DND-41 (cell line): ENCODE data around the gene IL3.

ENCODE experiments used
- ATAC-seq: fragments of 200-7000 bp; cut with Tn5 transposase; 3 replicates; pipeline ENCODE4 v1.9.1; 2021; ENCODE audit warnings: low read depth; ENCODE audit not compliant: insufficient read depth
- DNase-seq: peaks from one replicate; pipeline ENCODE4 v3.0.0-alpha.2; 2020
- H2AFZ ChIP-seq: 2 replicates; pipeline ENCODE4 v1.6.0; 2012; ENCODE audit warnings: low read depth, low read length
- H3K27ac ChIP-seq: 2 replicates; pipeline ENCODE4 v1.5.1; 2012; ENCODE audit warnings: low read length, inconsistent platforms
- H3K27me3 ChIP-seq: fragments of 200-600 bp; sonication (generic); 2 replicates; pipeline ENCODE4 v1.6.0; 2012; ENCODE audit warnings: low read length, mild to moderate bottlenecking, inconsistent platforms; ENCODE audit not compliant: insufficient read depth, poor library complexity
- H3K36me3 ChIP-seq: 2 replicates; pipeline ENCODE4 v1.5.1; 2012; ENCODE audit warnings: low read length, inconsistent platforms; ENCODE audit not compliant: insufficient read depth
- H3K4me1 ChIP-seq: 2 replicates; pipeline ENCODE4 v1.5.1; 2012; ENCODE audit warnings: mild to moderate bottlenecking, low read length; ENCODE audit not compliant: insufficient read depth
- H3K4me2 ChIP-seq: 2 replicates; pipeline ENCODE4 v1.6.0; 2012; ENCODE audit warnings: mild to moderate bottlenecking, moderate library complexity, low read length, inconsistent platforms; ENCODE audit not compliant: insufficient read depth
- H3K4me3 ChIP-seq, 2 experiments: fragments of 200-600 bp in 1 of 2; shearing (Covaris generic) in 1 of 2; 2 replicates each; pipeline ENCODE4 v1.5.1; 2012 to 2016; ENCODE audit warnings: inconsistent platforms in 2 of 2, low read length in 2 of 2, mild to moderate bottlenecking in 2 of 2, low read depth in 1 of 2, moderate library complexity in 1 of 2
- H3K79me2 ChIP-seq: 2 replicates; pipeline ENCODE4 v1.6.0; 2012; ENCODE audit warnings: low read length, inconsistent platforms; ENCODE audit not compliant: insufficient read depth
- H3K9ac ChIP-seq: 2 replicates; pipeline ENCODE4 v1.6.0; 2012; ENCODE audit warnings: low read depth, mild to moderate bottlenecking, inconsistent platforms, low read length, moderate library complexity
- H3K9me3 ChIP-seq: 2 replicates; pipeline ENCODE4 v1.5.1; 2012; ENCODE audit warnings: low read length, moderate library complexity, mild to moderate bottlenecking, inconsistent platforms; ENCODE audit not compliant: insufficient read depth, severe bottlenecking
- H4K20me1 ChIP-seq: 2 replicates; pipeline ENCODE4 v1.6.0; 2012; ENCODE audit warnings: low read length; ENCODE audit not compliant: insufficient read depth
- EZH2 ChIP-seq: IDR thresholded peaks from 3 replicates; pipeline ENCODE4 v1.6.1; 2012; ENCODE audit warnings: borderline replicate concordance, low read depth, mild to moderate bottlenecking, moderate library complexity, low read length, inconsistent platforms; ENCODE audit not compliant: severe bottlenecking
- TF ChIP-seq, protein P1 (sequence below): IDR thresholded peaks from 2 replicates; pipeline ENCODE4 v1.5.1; 2012; ENCODE audit warnings: borderline replicate concordance, low read length, moderate library complexity, mild to moderate bottlenecking; ENCODE audit not compliant: poor library complexity, severe bottlenecking; ENCODE audit errors: extremely low read depth

Gene IL3, protein sequence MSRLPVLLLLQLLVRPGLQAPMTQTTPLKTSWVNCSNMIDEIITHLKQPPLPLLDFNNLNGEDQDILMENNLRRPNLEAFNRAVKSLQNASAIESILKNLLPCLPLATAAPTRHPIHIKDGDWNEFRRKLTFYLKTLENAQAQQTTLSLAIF

DNA sequence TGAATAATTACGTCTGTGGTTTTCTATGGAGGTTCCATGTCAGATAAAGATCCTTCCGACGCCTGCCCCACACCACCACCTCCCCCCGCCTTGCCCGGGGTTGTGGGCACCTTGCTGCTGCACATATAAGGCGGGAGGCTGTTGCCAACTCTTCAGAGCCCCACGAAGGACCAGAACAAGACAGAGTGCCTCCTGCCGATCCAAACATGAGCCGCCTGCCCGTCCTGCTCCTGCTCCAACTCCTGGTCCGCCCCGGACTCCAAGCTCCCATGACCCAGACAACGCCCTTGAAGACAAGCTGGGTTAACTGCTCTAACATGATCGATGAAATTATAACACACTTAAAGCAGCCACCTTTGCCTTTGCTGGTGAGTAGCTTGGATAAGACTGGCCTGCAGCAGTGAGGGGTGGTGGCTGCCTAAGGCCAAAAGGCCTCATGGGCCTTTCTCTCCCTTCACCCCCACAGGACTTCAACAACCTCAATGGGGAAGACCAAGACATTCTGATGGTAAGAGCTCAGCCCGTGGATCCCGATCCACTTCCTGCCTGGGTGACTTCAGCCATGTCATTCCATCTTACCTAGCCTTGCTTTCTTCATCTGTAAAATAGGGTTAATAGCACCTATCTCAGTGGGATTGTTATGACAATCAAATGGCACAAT, at the start of gene IL3:
Gene IL3 (plus strand): TSS at position 155 of the 661 bp plus-strand sequence. CDS start 52 bp downstream, at position 207.
- no peak within 1 kb of the TSS for H3K27ac ChIP-seq
- no peaks in the 10 kb centered on the region for H3K27me3 ChIP-seq
- H2AFZ ChIP-seq = no peak within 1 kb of the TSS
- H3K79me2 ChIP-seq = no peaks in the 10 kb centered on the region
- no peak for ATAC-seq
- H3K4me2 ChIP-seq = no peak within 1 kb of the TSS
- no peaks in the 10 kb centered on the region for H3K36me3 ChIP-seq
- peaks cover 11% of the 10 kb centered on the region; the same call in 1 of the 2 replicates for H4K20me1 ChIP-seq
- no peaks in the 10 kb centered on the region for H3K4me1 ChIP-seq
- no peak for DNase-seq
- TF ChIP-seq, protein P1, sequence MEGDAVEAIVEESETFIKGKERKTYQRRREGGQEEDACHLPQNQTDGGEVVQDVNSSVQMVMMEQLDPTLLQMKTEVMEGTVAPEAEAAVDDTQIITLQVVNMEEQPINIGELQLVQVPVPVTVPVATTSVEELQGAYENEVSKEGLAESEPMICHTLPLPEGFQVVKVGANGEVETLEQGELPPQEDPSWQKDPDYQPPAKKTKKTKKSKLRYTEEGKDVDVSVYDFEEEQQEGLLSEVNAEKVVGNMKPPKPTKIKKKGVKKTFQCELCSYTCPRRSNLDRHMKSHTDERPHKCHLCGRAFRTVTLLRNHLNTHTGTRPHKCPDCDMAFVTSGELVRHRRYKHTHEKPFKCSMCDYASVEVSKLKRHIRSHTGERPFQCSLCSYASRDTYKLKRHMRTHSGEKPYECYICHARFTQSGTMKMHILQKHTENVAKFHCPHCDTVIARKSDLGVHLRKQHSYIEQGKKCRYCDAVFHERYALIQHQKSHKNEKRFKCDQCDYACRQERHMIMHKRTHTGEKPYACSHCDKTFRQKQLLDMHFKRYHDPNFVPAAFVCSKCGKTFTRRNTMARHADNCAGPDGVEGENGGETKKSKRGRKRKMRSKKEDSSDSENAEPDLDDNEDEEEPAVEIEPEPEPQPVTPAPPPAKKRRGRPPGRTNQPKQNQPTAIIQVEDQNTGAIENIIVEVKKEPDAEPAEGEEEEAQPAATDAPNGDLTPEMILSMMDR = no peak
- no peak for TF ChIP-seq EZH2
- no peak within 1 kb of the TSS for H3K9ac ChIP-seq
- no peaks in the 10 kb centered on the region for H3K9me3 ChIP-seq
- no peak within 1 kb of the TSS for H3K4me3 ChIP-seq

DNA sequence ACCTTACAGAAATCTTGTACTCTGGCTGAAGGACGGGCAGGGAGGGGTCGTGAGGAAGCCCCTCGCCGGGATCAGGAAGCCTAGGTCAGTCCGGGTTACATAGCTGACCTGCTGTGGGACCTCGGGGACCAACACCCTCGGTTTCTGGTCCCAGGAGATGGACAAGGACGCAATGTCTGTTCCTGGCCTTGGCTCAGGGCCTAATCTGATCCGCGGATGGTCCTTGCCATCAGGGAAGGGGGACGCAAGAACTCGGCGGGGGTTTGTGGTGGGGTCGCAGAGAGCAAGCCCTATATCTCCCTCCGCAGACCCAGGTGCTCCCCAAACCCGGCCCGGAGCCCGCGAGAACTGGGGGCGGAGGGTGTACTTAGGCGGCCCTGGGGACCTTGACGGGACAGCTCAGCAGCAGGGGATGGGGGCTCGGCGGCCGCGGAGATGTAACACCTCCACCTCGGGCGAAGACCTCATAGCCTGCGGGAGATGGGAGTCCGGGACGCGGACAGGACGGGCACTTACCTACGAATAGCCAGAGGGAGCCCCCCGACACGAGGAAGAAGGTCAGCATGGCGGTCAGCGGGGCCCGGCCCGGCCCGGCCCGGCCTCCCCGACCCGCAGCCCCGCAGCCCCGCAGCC, 49.4 kb upstream of the IL3 start:
- ATAC-seq = no peak
- Histone ChIP-seq H3K4me1 (no peaks in the 10 kb centered on the region), H2AFZ (no peak overlapping the region), H3K27ac (no peak overlapping the region), H3K9ac (no peak overlapping the region), H3K9me3 (no peaks in the 10 kb centered on the region), H3K36me3 (no peaks in the 10 kb centered on the region), H3K4me2 (no peak overlapping the region), H3K4me3 (no peak overlapping the region), H3K27me3 (peaks cover 4% of the 10 kb centered on the region), H4K20me1 (no peaks in the 10 kb centered on the region; the same call in none of the 2 replicates), H3K79me2 (no peaks in the 10 kb centered on the region)
- TF ChIP-seq EZH2 = no peak
- TF ChIP-seq, protein P1 = no peak
- peak; percentile 1 for DNase-seq

DNA sequence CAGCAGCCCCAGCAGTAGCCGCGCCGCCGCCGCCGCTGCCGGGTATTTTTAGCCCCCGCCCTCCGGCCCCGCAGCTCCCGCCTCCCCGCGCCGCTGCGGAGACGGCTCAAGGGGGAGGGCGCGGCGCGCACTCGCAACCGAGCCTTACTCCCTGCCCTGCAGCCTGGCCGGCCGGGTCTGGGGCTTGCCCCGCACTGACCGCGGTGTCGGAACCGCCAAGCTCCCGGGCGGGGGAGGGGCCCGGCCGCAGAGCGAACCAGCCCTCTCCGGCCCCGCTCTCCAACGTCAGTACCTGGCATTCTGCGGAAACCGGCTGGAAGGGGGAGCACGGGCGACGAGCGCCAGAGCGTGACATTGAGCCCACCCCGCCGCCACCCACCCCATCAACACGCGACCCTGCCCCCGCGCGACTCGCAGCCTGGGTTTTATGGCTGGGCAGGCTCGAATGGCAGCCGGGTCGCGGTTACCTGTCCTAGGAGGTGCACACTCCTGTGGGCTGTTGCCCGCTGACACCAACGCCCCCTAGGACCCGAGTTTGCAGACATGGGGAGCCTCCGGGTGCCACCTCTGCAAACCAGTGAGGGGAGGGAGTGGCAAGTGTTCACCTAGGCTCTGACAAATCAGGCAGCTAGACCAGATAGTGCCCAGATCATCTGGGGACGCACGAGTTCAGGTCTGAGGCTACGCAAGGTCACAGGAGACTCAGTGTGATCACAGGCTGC, 48.7 kb upstream of the IL3 start, which contains the start of gene ACSL6:
Gene ACSL6 (minus strand): TSS at position 37 of the 722 bp plus-strand sequence. CDS start 105 bp downstream, outside the sequence.
- Histone ChIP-seq H3K79me2 (no peaks in the 10 kb centered on the region), H2AFZ (no peak within 1 kb of the TSS), H3K27ac (no peak within 1 kb of the TSS), H3K27me3 (peaks cover 6% of the 10 kb centered on the region), H3K4me1 (no peaks in the 10 kb centered on the region), H3K4me3 (no peak within 1 kb of the TSS), H3K4me2 (no peak within 1 kb of the TSS), H3K9ac (no peak within 1 kb of the TSS), H3K9me3 (no peaks in the 10 kb centered on the region), H4K20me1 (no peaks in the 10 kb centered on the region; the same call in none of the 2 replicates), H3K36me3 (no peaks in the 10 kb centered on the region)
- DNase-seq (peak; percentile 1), ATAC-seq (no peak)
- TF ChIP-seq EZH2 = no peak
- TF ChIP-seq, protein P1 = no peak
